ENCODE data around the gene SLC25A19. TPM values are rescaled to one million over a fixed set of nuclear protein-coding genes. Genes with fewer than 3 reads are reported as not detected.

The SLC25A19 gene
- total RNA-seq, 6 experiments from 2014 or later, result 3.8 to 13.4 (median 7.3) TPM

DNA sequence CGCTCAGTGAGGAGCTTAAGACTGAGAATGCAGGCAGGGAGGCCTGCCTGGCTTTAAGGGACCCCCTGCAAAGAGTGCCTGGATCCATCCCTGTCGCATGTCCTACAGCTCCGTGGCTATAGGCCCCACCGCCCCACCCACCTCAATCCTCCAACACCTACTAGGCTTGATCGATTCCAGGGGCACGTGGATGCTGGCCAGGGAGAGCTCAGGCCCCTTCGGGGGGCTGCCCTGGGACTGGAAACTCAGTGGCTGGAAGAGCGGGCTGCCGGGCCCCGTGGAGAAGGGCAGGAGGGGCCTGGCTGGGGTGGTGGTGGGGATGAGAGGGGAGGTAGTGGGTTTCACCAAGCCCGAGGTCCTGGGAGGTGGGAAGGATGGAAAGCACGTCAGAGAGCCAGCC, 50.0 kb downstream of the SLC25A19 start:
- Histone ChIP-seq H3K9me3 (no peaks in the 10 kb centered on the region), H3K27ac (no peak overlapping the region), H3K4me3 (no peak overlapping the region), H3K4me1 (peaks cover 0 to 3% (median 0%) of the 10 kb centered on the region in 4 donors), H3K36me3 (peaks cover 0 to 82% (median 32%) of the 10 kb centered on the region in 4 donors), H3K27me3 (no peaks in the 10 kb centered on the region)
- intact Hi-C loops (cut with DNase I), result no loop called here
- ATAC-seq (no peak), DNase-seq (no peak)
- WGBS (ENCODE audit: insufficient coverage, low coverage, low lambda C conversion rate, missing lambda C conversion rate), result 60% methylated on average over 2 of the region's 12 CpGs
- TF ChIP-seq, protein P1, sequence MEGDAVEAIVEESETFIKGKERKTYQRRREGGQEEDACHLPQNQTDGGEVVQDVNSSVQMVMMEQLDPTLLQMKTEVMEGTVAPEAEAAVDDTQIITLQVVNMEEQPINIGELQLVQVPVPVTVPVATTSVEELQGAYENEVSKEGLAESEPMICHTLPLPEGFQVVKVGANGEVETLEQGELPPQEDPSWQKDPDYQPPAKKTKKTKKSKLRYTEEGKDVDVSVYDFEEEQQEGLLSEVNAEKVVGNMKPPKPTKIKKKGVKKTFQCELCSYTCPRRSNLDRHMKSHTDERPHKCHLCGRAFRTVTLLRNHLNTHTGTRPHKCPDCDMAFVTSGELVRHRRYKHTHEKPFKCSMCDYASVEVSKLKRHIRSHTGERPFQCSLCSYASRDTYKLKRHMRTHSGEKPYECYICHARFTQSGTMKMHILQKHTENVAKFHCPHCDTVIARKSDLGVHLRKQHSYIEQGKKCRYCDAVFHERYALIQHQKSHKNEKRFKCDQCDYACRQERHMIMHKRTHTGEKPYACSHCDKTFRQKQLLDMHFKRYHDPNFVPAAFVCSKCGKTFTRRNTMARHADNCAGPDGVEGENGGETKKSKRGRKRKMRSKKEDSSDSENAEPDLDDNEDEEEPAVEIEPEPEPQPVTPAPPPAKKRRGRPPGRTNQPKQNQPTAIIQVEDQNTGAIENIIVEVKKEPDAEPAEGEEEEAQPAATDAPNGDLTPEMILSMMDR (IDR thresholded peaks at IDR 0.05), result no peak
- TF ChIP-seq POLR2A (IDR thresholded peaks at IDR 0.05), result no peak

DNA sequence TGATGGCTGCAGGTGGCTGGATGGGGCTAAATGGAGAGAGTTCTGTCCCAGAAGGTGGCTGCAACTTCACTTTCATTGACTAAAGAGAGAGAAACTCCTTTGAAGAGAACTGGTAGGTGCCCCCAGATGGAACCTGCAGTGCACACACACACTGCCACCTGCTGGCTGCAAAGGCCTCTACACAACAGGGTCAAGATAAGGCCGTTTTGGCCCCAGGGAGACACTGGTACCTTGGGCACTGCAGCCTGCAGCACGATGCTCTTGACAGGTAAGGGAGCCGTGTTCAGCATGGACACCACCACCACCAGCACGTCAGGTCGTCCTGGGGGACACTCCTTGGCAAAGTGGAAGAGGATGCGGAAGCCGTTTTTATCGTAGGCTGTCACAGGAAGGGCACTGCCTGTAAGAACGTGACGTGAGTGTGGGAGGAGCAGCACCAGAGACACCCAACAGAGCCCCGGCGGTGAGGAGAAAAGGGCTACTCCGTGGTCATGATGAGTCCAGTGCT, 50.5 kb downstream of the SLC25A19 start:
- peak; percentile 71 to 80 (median 76) for ATAC-seq
- Histone ChIP-seq H3K9me3 (no peaks in the 10 kb centered on the region), H3K36me3 (peaks cover 0 to 84% (median 33%) of the 10 kb centered on the region in 4 donors), H3K4me3 (no peak overlapping the region), H3K27ac (no peak overlapping the region), H3K27me3 (no peaks in the 10 kb centered on the region), H3K4me1 (peaks cover 0 to 3% (median 0%) of the 10 kb centered on the region in 4 donors)
- WGBS (ENCODE audit: insufficient coverage, low coverage, low lambda C conversion rate, missing lambda C conversion rate), result 53% methylated on average over 4 of the region's 13 CpGs
- DNase-seq, result peak in 1 of 3 donors; percentile 54
- intact Hi-C loops (cut with DNase I), result no loop called here
- TF ChIP-seq POLR2A (IDR thresholded peaks at IDR 0.05), result no peak
- TF ChIP-seq, protein P1 (IDR thresholded peaks at IDR 0.05), result peak; percentile 70 to 89 (median 86)

DNA sequence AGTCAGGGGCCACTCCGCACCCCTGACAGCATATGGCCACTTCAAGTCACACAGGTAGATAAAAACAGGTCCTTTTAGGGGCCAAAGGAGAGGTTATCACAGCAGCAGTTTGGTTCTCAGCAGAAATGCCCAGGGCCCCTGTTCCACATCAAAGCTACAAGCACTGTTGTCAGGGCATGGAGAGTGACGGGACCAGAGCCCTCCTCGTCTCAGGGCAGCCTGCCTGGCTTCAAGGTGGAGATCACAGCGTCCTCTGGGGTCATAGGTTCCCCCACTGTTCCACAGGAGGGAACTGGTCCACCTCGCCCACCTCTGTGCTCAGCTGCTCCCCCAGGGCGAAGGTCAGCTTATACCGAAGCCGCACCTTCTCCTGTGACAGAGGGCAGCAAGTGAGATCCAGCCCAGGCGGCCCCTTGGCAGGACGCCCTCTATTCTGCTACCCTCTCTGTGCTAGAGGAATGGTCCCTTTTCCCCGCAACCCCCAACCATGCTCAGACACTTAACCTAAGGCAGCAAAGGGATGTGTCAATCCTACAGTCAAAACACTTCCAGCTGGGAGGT, 51.1 kb downstream of the SLC25A19 start:
- TF ChIP-seq, protein P1 (IDR thresholded peaks at IDR 0.05), result no peak
- no peak for TF ChIP-seq POLR2A (IDR thresholded peaks at IDR 0.05)
- intact Hi-C loops (cut with DNase I), result no loop called here
- Histone ChIP-seq H3K4me3 (no peak overlapping the region), H3K4me1 (peaks cover 0 to 3% (median 0%) of the 10 kb centered on the region in 4 donors), H3K27me3 (no peaks in the 10 kb centered on the region), H3K9me3 (no peaks in the 10 kb centered on the region), H3K27ac (no peak overlapping the region), H3K36me3 (peaks cover 0 to 79% (median 33%) of the 10 kb centered on the region in 4 donors)
- WGBS (ENCODE audit: insufficient coverage, low coverage, low lambda C conversion rate, missing lambda C conversion rate), result no CpG with 5 or more reads among the region's 11 CpGs
- ATAC-seq (peak in 1 of 4 donors; percentile 3), DNase-seq (no peak)

GRCh38 chr17:75237100-75238014, 51.9 kb downstream of the SLC25A19 start:
- DNase-seq (no peak), ATAC-seq (no peak)
- Histone ChIP-seq H3K4me3 (no peak overlapping the region), H3K9me3 (no peaks in the 10 kb centered on the region), H3K27ac (no peak overlapping the region), H3K27me3 (no peaks in the 10 kb centered on the region), H3K36me3 (peaks cover 0 to 78% (median 35%) of the 10 kb centered on the region in 4 donors), H3K4me1 (peaks cover 0 to 3% (median 0%) of the 10 kb centered on the region in 4 donors)
- 80% methylated on average over 1 of the region's 12 CpGs for WGBS (ENCODE audit: insufficient coverage, low coverage, low lambda C conversion rate, missing lambda C conversion rate)
- TF ChIP-seq, protein P1 (IDR thresholded peaks at IDR 0.05), result no peak
- no peak for TF ChIP-seq POLR2A (IDR thresholded peaks at IDR 0.05)
- intact Hi-C loops (cut with DNase I), result no loop called here

All from right lobe of liver (tissue), 6 donors.